Spleen (tissue), 7 donors: ENCODE measurements around the gene GLRA3.

Source experiments
- POLR2A ChIP-seq, 3 donors: fragments of 450-650 bp; IDR thresholded peaks; one replicate each; pipeline ENCODE4 v1.5.1; 2017; ENCODE audit warnings: antibody characterized with exemption in 3 of 3, mild to moderate bottlenecking in 1 of 3
- POLR2AphosphoS5 ChIP-seq, 3 donors: sonication (generic); formaldehyde crosslinking; IDR thresholded peaks; one replicate each; pipeline ENCODE4 v1.5.1; 2017; ENCODE audit warnings: antibody characterized with exemption in 3 of 3
- TF ChIP-seq, protein P1 (sequence below), 11 experiments: fragments of 200-600 bp in 7 of 11; fragments of 450-650 bp in 4 of 11; sonication (generic) in 4 of 11; IDR thresholded peaks in 8 of 11; conservative IDR thresholded peaks in 3 of 11; 1 replicate in 7 of 11; 2 replicates in 4 of 11; pipeline versions ENCODE4 v1.4.0 to v1.8.0; 2016 to 2021; ENCODE audit warnings: antibody characterized with exemption in 11 of 11, inconsistent platforms in 4 of 11, mild to moderate bottlenecking in 1 of 11
- donor health status: DM: no; HTN: no; CAD: no; lungs with moderate emphysema.
- donor health status: DM: no; HTN: no; CAD: no.
- donor health status: DM: no; HTN: no; CAD: no.

DNA sequence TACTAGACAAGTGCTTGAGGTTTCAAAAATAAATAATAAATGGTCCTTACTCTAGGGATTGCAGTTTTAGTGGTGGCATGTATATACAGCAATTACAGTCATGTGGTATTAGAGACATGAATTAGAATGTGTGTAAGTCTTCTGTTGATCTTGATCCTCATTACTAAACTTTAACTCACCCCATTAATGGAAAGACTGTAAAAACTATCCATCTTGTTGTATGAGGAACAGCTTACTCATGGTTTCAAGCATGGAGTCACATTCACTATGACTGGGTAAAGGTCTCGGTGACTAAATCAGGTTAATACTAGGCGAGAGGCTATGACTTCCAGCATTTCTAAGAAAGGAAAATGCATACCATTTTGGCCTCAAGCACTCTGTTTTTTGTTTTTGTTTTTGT lies 199.8 kb downstream of the GLRA3 start:
- TF ChIP-seq, protein P1, sequence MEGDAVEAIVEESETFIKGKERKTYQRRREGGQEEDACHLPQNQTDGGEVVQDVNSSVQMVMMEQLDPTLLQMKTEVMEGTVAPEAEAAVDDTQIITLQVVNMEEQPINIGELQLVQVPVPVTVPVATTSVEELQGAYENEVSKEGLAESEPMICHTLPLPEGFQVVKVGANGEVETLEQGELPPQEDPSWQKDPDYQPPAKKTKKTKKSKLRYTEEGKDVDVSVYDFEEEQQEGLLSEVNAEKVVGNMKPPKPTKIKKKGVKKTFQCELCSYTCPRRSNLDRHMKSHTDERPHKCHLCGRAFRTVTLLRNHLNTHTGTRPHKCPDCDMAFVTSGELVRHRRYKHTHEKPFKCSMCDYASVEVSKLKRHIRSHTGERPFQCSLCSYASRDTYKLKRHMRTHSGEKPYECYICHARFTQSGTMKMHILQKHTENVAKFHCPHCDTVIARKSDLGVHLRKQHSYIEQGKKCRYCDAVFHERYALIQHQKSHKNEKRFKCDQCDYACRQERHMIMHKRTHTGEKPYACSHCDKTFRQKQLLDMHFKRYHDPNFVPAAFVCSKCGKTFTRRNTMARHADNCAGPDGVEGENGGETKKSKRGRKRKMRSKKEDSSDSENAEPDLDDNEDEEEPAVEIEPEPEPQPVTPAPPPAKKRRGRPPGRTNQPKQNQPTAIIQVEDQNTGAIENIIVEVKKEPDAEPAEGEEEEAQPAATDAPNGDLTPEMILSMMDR (IDR thresholded peaks at IDR 0.05 in 8 of 11, conservative IDR thresholded peaks at IDR 0.05 in 3 of 11): no peak
- TF ChIP-seq POLR2AphosphoS5 (IDR thresholded peaks at IDR 0.05): no peak
- no peak for TF ChIP-seq POLR2A (IDR thresholded peaks at IDR 0.05)
